K562 (cell line): ENCODE measurements around the gene TRABD2B. TPM values are rescaled to one million over a fixed set of nuclear protein-coding genes. Genes with fewer than 3 reads are reported as not detected.

Experiments used
- ATAC-seq: fragments of 200-7000 bp; cut with Tn5 transposase; 3 replicates; pipeline ENCODE4 v1.9.1; 2020; ENCODE audit warnings: moderate library complexity
- BruUV-seq: library from RNA; stranded (reverse); fragments of 400-500 nt; replicated peaks from 2 replicates; lab custom pipeline; 2021; lab: Mats Ljungman, UMichigan
- CTCF ChIA-PET: fragments of 300-600 bp; formaldehyde crosslinking; extraction: SDS; loops from one replicate; lab custom pipeline; 2021; ENCODE audit warnings: low intra/inter-chr PET ratio; lab: Yijun Ruan, JAX
- POLR2A ChIA-PET: fragments of 300-600, 350-650 bp; sonication (Branson Sonifier 250); formaldehyde crosslinking; extraction: SDS; loops from one replicate; lab custom pipeline; 2021; ENCODE audit warnings: antibody characterized with exemption, inconsistent platforms; lab: Yijun Ruan, JAX
- DNase-seq, 4 experiments: peaks; one replicate each; pipeline versions ENCODE4 v3.0.0 to v3.0.0-alpha.2; 2011 to 2018; ENCODE audit warnings: low spot score in 3 of 4, mixed read lengths in 3 of 4; ENCODE audit errors: extremely low read depth in 1 of 4
- FAIRE-seq: peaks from 2 replicates; lab custom pipeline; 2011; peaks lifted over from hg19 to GRCh38; lab: Jason Lieb, UNC
- H2AFZ ChIP-seq: 2 replicates; pipeline ENCODE4 v1.6.0; 2011; ENCODE audit warnings: low read depth, low read length, control low read depth, inconsistent platforms
- H3K27ac ChIP-seq: fragments of 200-600 bp; 3 replicates; pipeline ENCODE4 v1.8.0; 2011; ENCODE audit warnings: low read depth, mild to moderate bottlenecking, control low read depth, inconsistent platforms, low read length, moderate library complexity, mixed read lengths; ENCODE audit errors: extremely low read depth
- H3K27me3 ChIP-seq, 2 experiments: fragments of 300-600 bp in 1 of 2; 2 replicates in 1 of 2; 3 replicates in 1 of 2; pipeline versions ENCODE4 v1.6.0 to v1.8.0; 2011; ENCODE audit warnings: inconsistent platforms in 2 of 2, low read length in 2 of 2, mild to moderate bottlenecking in 1 of 2, mixed read lengths in 1 of 2, moderate library complexity in 1 of 2; ENCODE audit not compliant: control insufficient read depth in 2 of 2, insufficient read depth in 2 of 2
- H3K36me3 ChIP-seq: fragments of 300-600 bp; 3 replicates; pipeline ENCODE4 v1.8.0; 2011; ENCODE audit warnings: mild to moderate bottlenecking, low read length, inconsistent platforms; ENCODE audit not compliant: control insufficient read depth, insufficient read depth
- H3K4me1 ChIP-seq, 2 experiments: fragments of 200-600 bp in 1 of 2; replicated peaks in 1 of 2; 2 replicates in 1 of 2; 3 replicates in 1 of 2; pipeline versions ENCODE4 v1.5.1 to v1.8.0; 2011; ENCODE audit warnings: inconsistent platforms in 2 of 2, low read length in 2 of 2, mild to moderate bottlenecking in 1 of 2, mixed read lengths in 1 of 2, moderate library complexity in 1 of 2; ENCODE audit not compliant: control insufficient read depth in 2 of 2, insufficient read depth in 2 of 2
- H3K4me2 ChIP-seq: 2 replicates; pipeline ENCODE4 v1.6.1; 2011; ENCODE audit warnings: low read length, control low read depth, inconsistent platforms, mixed read lengths; ENCODE audit not compliant: insufficient read depth
- H3K4me3 ChIP-seq: fragments of 200-600 bp; sonication (generic), shearing (Covaris generic); 2 replicates; pipeline ENCODE4 v1.5.1; 2016; ENCODE audit warnings: control low read depth, inconsistent platforms
- H3K79me2 ChIP-seq: fragments of 200-600 bp; 3 replicates; pipeline ENCODE4 v1.8.0; 2011; ENCODE audit warnings: low read length, inconsistent platforms; ENCODE audit not compliant: control insufficient read depth, insufficient read depth
- H3K9ac ChIP-seq, 2 experiments: 2 replicates each; pipeline versions ENCODE4 v1.6.0 to v1.6.1; 2011; ENCODE audit warnings: low read depth in 2 of 2, low read length in 2 of 2, control low read depth in 1 of 2, inconsistent platforms in 1 of 2, mild to moderate bottlenecking in 1 of 2, mixed read lengths in 1 of 2; ENCODE audit not compliant: insufficient read depth in 1 of 2
- H3K9me1 ChIP-seq: one replicate; pipeline ENCODE4 v1.6.0; 2011; ENCODE audit warnings: inconsistent platforms, mild to moderate bottlenecking, low read length, moderate library complexity; ENCODE audit not compliant: control insufficient read depth, insufficient read depth
- H3K9me3 ChIP-seq: replicated peaks from 2 replicates; pipeline ENCODE4 v1.5.1; 2011; ENCODE audit warnings: low read depth, low read length, inconsistent platforms; ENCODE audit not compliant: control insufficient read depth, insufficient read depth
- H4K20me1 ChIP-seq: replicated peaks from 2 replicates; pipeline ENCODE4 v1.6.1; 2011; ENCODE audit warnings: low read length, inconsistent platforms, mixed read lengths; ENCODE audit not compliant: control insufficient read depth, insufficient read depth
- ATF7 ChIP-seq: fragments of 450-650 bp; IDR thresholded peaks from 2 replicates; pipeline ENCODE4 v1.7.1; 2014; ENCODE audit warnings: mild to moderate bottlenecking, moderate library complexity
- CBX5 ChIP-seq: IDR thresholded peaks from 2 replicates; pipeline ENCODE4 v1.6.1; 2014; ENCODE audit warnings: low read depth, borderline replicate concordance
- KDM2B ChIP-seq: fragments of 250-450 bp; sonication (Bioruptor Pico); IDR thresholded peaks from 2 replicates; pipeline ENCODE4 v1.8.0; 2021; ENCODE audit warnings: mild to moderate bottlenecking, moderate library complexity
- KDM5B ChIP-seq: fragments of 200-600 bp; sonication (generic); IDR thresholded peaks from 2 replicates; pipeline ENCODE4 v1.6.1; 2012; ENCODE audit warnings: low read depth, mild to moderate bottlenecking, moderate library complexity, low read length, control low read depth, inconsistent platforms; ENCODE audit not compliant: insufficient replicate concordance
- LCOR ChIP-seq: sonication (generic); formaldehyde crosslinking; IDR thresholded peaks from 2 replicates; pipeline ENCODE4 v1.8.0; 2022; ENCODE audit warnings: mild to moderate bottlenecking, missing genetic modification reagents
- MAFG ChIP-seq: fragments of 450-650 bp; conservative IDR thresholded peaks from 2 replicates; pipeline ENCODE4 v1.6.1; 2016; ENCODE audit warnings: missing genetic modification characterization, missing compliant biosample characterization
- NCOA1 ChIP-seq: fragments of 450-650 bp; IDR thresholded peaks from 2 replicates; pipeline ENCODE4 v1.6.1; 2016; ENCODE audit warnings: low read depth
- PHF8 ChIP-seq: fragments of 200-600 bp; sonication (generic); IDR thresholded peaks from 2 replicates; pipeline ENCODE4 v1.6.1; 2012; ENCODE audit warnings: mixed run types, mild to moderate bottlenecking, inconsistent platforms, low read length, moderate library complexity, borderline replicate concordance
- RBM25 ChIP-seq: fragments of 200-400 bp; formaldehyde crosslinking; IDR thresholded peaks from 2 replicates; pipeline ENCODE4 v1.6.1; 2018; ENCODE audit warnings: low read length, low read depth, moderate library complexity; ENCODE audit not compliant: severe bottlenecking
- RHOXF2B ChIP-seq: fragments of 250-450 bp; sonication (Bioruptor Pico); conservative IDR thresholded peaks from 2 replicates; pipeline ENCODE4 v1.5.1; 2021
- STAT5A ChIP-seq: IDR thresholded peaks from 2 replicates; pipeline ENCODE4 v1.6.1; 2012; ENCODE audit warnings: low read length, inconsistent platforms, borderline replicate concordance
- ZNF24 ChIP-seq: fragments of 450-650 bp; IDR thresholded peaks from 2 replicates; pipeline ENCODE4 v1.6.1; 2016
- WGBS: fragments of 100-300 bp; shearing (Covaris generic); methylation state at CpG from one replicate; pipeline ENCODE4 v1.1.6; 2016; ENCODE audit warnings: low coverage, mixed read lengths; ENCODE audit not compliant: insufficient coverage; ENCODE audit errors: missing lambda C conversion rate; 5-methylcytosine and 5-hydroxymethylcytosine counted together
- in situ Hi-C: fragments of 300-500 bp; cut with MboI; formaldehyde crosslinking; loops from 4 replicates; pipeline ENCODE4 v1.15.0; 2018; ENCODE audit warnings: inconsistent platforms, mixed read lengths
- intact Hi-C: fragments of 100-400 bp; cut with micrococcal nuclease; formaldehyde crosslinking; loops from 2 replicates; pipeline ENCODE4 v1.14.2; 2022
- polyA plus RNA-seq, 8 experiments: library from polyadenylated mRNA; depleted of rRNA in 4 of 8; stranded (reverse) in 5 of 8; unstranded in 3 of 8; fragments of >200 nt; fragmentation: Nextera tagmentation in 2 of 8; fragmentation: Illumina TruSeq in 1 of 8; extraction: Ambion mirVana in 2 of 8; extraction: Trizol in 1 of 8; gene quantifications; 2 replicates each; pipeline versions ENCODE4 v1.2.1 to v1.2.3, GENCODE V29; 2011 to 2014; ENCODE audit warnings: inconsistent platforms in 1 of 8, missing spikeins in 1 of 8
- total RNA-seq, 7 experiments: library from RNA; depleted of rRNA in 6 of 7; stranded (reverse); fragments of >200 nt in 6 of 7; fragmentation: Illumina TruSeq in 2 of 7; extraction: Trizol in 2 of 7; gene quantifications; 2 replicates each; pipeline versions ENCODE4 v1.2.1 to v1.2.3, GENCODE V29; 2011 to 2021; ENCODE audit warnings: low replicate concordance in 1 of 7

TRABD2B gene
- total and polyA plus RNA-seq, 9 of the 15 experiments (the other 6 are each of a cell fraction or from before 2014, with no cell fraction given) = not detected

DNA sequence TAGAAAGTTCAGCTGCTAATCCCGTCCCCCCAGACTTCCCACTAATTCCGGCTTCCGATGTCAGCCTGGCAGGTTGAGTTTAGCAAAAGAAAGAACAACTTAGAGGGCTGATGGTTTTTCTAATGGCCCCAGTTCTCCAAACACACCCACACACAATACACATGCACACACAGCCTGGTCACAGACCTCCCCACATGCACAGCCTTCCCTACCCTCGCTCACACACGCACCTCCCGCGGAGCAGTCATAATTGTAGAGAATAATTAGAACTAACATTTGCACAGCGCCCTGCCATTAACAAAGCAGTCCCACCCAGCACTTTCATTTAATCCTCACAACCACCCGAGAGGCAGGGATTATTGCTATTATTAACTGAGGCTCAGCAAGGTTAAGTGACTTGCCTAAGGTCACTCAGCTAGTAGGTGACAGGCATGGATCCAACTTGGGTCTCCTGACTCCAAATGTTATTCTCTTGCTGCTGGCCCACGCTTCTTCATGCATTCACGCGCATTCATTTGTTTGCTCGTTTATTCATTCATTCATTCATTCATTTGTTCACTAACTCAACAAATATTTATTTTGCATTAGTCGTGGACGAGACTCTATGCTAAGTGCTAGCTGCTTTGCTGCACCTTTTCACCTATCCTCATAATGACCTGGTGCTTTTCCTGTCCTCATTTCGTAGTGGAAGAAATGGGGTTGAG lies 284.4 kb downstream of the TRABD2B start:
- Histone ChIP-seq H3K9me1 (no peaks in the 10 kb centered on the region), H3K4me3 (no peak overlapping the region), H2AFZ (no peak overlapping the region), H3K79me2 (no peaks in the 10 kb centered on the region), H3K27me3 (peaks cover 30 to 59% of the 10 kb centered on the region in 2 experiments; a peak in 4 of 5 replicates), H3K9ac (no peak overlapping the region), H3K27ac (no peak overlapping the region), H3K36me3 (no peaks in the 10 kb centered on the region), H3K9me3 (no peaks in the 10 kb centered on the region), H4K20me1 (peaks cover 3% of the 10 kb centered on the region; the same call in 1 of the 2 replicates), H3K4me1 (peaks cover 0 to 24% of the 10 kb centered on the region in 2 experiments; a peak in 2 of 5 replicates), H3K4me2 (no peak overlapping the region)
- intact Hi-C loops = loop anchor here (5.0 kb wide), 2 partner anchors 185 to 535 kb away; no protein-coding TSS in a partner anchor
- no TSS peak for BruUV-seq
- DNase-seq (no peak), FAIRE-seq (no peak), ATAC-seq (no peak)
- TF ChIP-seq CBX5 (no peak), LCOR (CRISPR knock-in tag) (no peak), NCOA1 (no peak), PHF8 (no peak), STAT5A (no peak), MAFG (no peak), RHOXF2B (no peak), ATF7 (no peak), KDM5B (no peak), KDM2B (CRISPR knock-in tag) (no peak), ZNF24 (peak; percentile 93), RBM25 (peak; percentile 33)
- ChIA-PET CTCF (no interaction called here), POLR2A (interaction anchor here (0.6 kb wide), 2 partner anchors 191 to 271 kb away, joined by 3 to 4 read pairs; no protein-coding TSS in a partner anchor)
- WGBS = 3% methylated on average over 16 of the region's 16 CpGs
- in situ Hi-C loops = loop anchor here (5.0 kb wide), 1 partner anchor 280 kb away; no protein-coding TSS in a partner anchor
